Medulla oblongata (tissue), 1 donor: Measurements from ENCODE around the gene TCN1.
"Not testable (repeated sequence)": the region's sequence is repeated elsewhere in the genome, so short reads cannot be mapped to it uniquely, and the experiment has no call there.

Experiments
- DNase-seq: peaks from one replicate; pipeline ENCODE4 v3.0.0-alpha.2; 2015; ENCODE audit errors: extremely low spot score

The TCN1 gene

GRCh38 chr11:59866397-59866796 is at the start of gene TCN1:
TCN1 (minus strand) TSS chr11:59866487; CDS start chr11:59866470, 17 bp downstream.
- DNase-seq = no peak

GRCh38 chr11:59903569-59903968 is 37.3 kb upstream of the TCN1 start:
- DNase-seq = not testable (repeated sequence)

- DNase-seq = no peak
Observed at GRCh38 chr11:59901306-59901705, 35.0 kb upstream of the TCN1 start.

GRCh38 chr11:59900366-59901126 is 34.3 kb upstream of the TCN1 start:
- no peak for DNase-seq

GRCh38 chr11:59899532-59899931 is 33.2 kb upstream of the TCN1 start:
- no peak for DNase-seq

- DNase-seq = no peak
Observed at GRCh38 chr11:59898650-59899049, 32.4 kb upstream of the TCN1 start.

GRCh38 chr11:59898046-59898445 is 31.8 kb upstream of the TCN1 start:
- DNase-seq = no peak

GRCh38 chr11:59894616-59895015 is 28.3 kb upstream of the TCN1 start:
- DNase-seq = no peak

- DNase-seq = no peak
Observed at GRCh38 chr11:59891781-59892181, 25.5 kb upstream of the TCN1 start.

GRCh38 chr11:59887156-59887555 is 20.9 kb upstream of the TCN1 start:
- not testable (repeated sequence) for DNase-seq

GRCh38 chr11:59883597-59883996 is 17.3 kb upstream of the TCN1 start:
- no peak for DNase-seq

- DNase-seq = no peak
Observed at GRCh38 chr11:59879567-59879966, 13.3 kb upstream of the TCN1 start.

GRCh38 chr11:59878575-59878974 is 12.3 kb upstream of the TCN1 start, which contains the start of gene OOSP3:
OOSP3 (plus strand) TSS chr11:59878782; CDS start chr11:59878809, 27 bp downstream.
- no peak for DNase-seq

GRCh38 chr11:59877784-59878183 is 11.5 kb upstream of the TCN1 start:
- DNase-seq = no peak

GRCh38 chr11:59877325-59877724 is 11.0 kb upstream of the TCN1 start:
- DNase-seq = no peak

GRCh38 chr11:59875856-59876519 is 9.7 kb upstream of the TCN1 start:
- DNase-seq = no peak

- DNase-seq = no peak
Observed at GRCh38 chr11:59872076-59872475, 5.8 kb upstream of the TCN1 start.

GRCh38 chr11:59867946-59868345 is 1.7 kb upstream of the TCN1 start:
- DNase-seq = no peak

GRCh38 chr11:59866836-59867235 is 549 bp upstream of the TCN1 start:
- no peak for DNase-seq

- DNase-seq = peak; percentile 55
Observed at GRCh38 chr11:59865031-59865430, 1.3 kb downstream of the TCN1 start.

- no peak for DNase-seq
Observed at GRCh38 chr11:59862252-59862651, 4.0 kb downstream of the TCN1 start.

GRCh38 chr11:59859673-59860072 is 6.6 kb downstream of the TCN1 start:
- no peak for DNase-seq
